H1 (cell line): ENCODE data around the gene UBR2. TPM values are rescaled to one million over a fixed set of nuclear protein-coding genes. Genes with fewer than 3 reads are reported as not detected.

Source experiments
- CTCF ChIA-PET: fragments of 300-600 bp; sonication (Branson Sonifier 250); formaldehyde crosslinking; loops from one replicate; lab custom pipeline; 2021; ENCODE audit not compliant: partially characterized antibody; lab: Charles Lee
- POLR2A ChIA-PET: fragments of 300-600 bp; sonication (Branson Sonifier 250); formaldehyde crosslinking; loops from one replicate; lab custom pipeline; 2021; ENCODE audit warnings: inconsistent platforms; ENCODE audit not compliant: partially characterized antibody; lab: Charles Lee
- DNase-seq, 2 experiments: peaks; one replicate each; pipeline versions ENCODE4 v3.0.0 to v3.0.0-alpha.2; 2010 to 2022; ENCODE audit warnings: low spot score in 2 of 2, low read depth in 1 of 2, mixed read lengths in 1 of 2
- FAIRE-seq: peaks from 2 replicates; lab custom pipeline; 2011; peaks lifted over from hg19 to GRCh38; lab: Jason Lieb, UNC
- H2AFZ ChIP-seq: 2 replicates; pipeline ENCODE4 v1.8.1; 2012; ENCODE audit warnings: low read length, inconsistent platforms
- H2AK5ac ChIP-seq: 2 replicates; pipeline ENCODE4 v1.6.1; 2013; ENCODE audit warnings: low read depth, low read length
- H2BK120ac ChIP-seq: replicated peaks from 2 replicates; pipeline ENCODE3; 2013; ENCODE audit warnings: low read depth, low read length, inconsistent platforms
- H2BK12ac ChIP-seq: 2 replicates; pipeline ENCODE4 v1.6.1; 2013; ENCODE audit warnings: low read depth, low read length
- H2BK15ac ChIP-seq: 2 replicates; pipeline ENCODE4 v1.6.1; 2013; ENCODE audit warnings: low read length
- H2BK20ac ChIP-seq: 2 replicates; pipeline ENCODE4 v1.6.1; 2013; ENCODE audit warnings: low read length
- H2BK5ac ChIP-seq: 2 replicates; pipeline ENCODE4 v1.6.1; 2013; ENCODE audit warnings: low read depth, low read length
- H3K14ac ChIP-seq: 2 replicates; pipeline ENCODE4 v1.6.1; 2013; ENCODE audit warnings: inconsistent platforms; ENCODE audit not compliant: insufficient read length
- H3K18ac ChIP-seq: 2 replicates; pipeline ENCODE4 v1.6.1; 2013; ENCODE audit warnings: low read length; ENCODE audit errors: extremely low read depth
- H3K23ac ChIP-seq: 2 replicates; pipeline ENCODE4 v1.6.1; 2013; ENCODE audit warnings: inconsistent platforms; ENCODE audit not compliant: insufficient read length
- H3K23me2 ChIP-seq: 2 replicates; pipeline ENCODE4 v1.6.1; 2013; ENCODE audit warnings: low read depth, low read length
- H3K27ac ChIP-seq: 2 replicates; pipeline ENCODE4 v1.6.1; 2011; ENCODE audit warnings: low read depth, low read length, inconsistent platforms
- H3K27me3 ChIP-seq, 4 experiments: replicated peaks in 1 of 4; 1 replicate in 1 of 4; 2 replicates in 3 of 4; pipeline versions ENCODE4 v1.6.1 to v1.8.1; 2011 to 2013; ENCODE audit warnings: low read length in 3 of 4, mild to moderate bottlenecking in 3 of 4, inconsistent platforms in 2 of 4, mixed read lengths in 2 of 4, moderate library complexity in 1 of 4; ENCODE audit not compliant: control insufficient read depth in 3 of 4, insufficient read depth in 3 of 4; ENCODE audit errors: extremely low read depth in 1 of 4
- H3K36me3 ChIP-seq, 4 experiments: 2 replicates each; pipeline versions ENCODE4 v1.6.1 to v1.8.1; 2011 to 2013; ENCODE audit warnings: mild to moderate bottlenecking in 4 of 4, low read length in 3 of 4, moderate library complexity in 2 of 4, control low read depth in 1 of 4, inconsistent platforms in 1 of 4; ENCODE audit not compliant: insufficient read depth in 4 of 4, control insufficient read depth in 2 of 4
- H3K4ac ChIP-seq: replicated peaks from 2 replicates; pipeline ENCODE3; 2013; ENCODE audit warnings: low read length, low read depth, mixed read lengths, inconsistent platforms; ENCODE audit not compliant: insufficient read length
- H3K4me1 ChIP-seq, 4 experiments: replicated peaks in 1 of 4; 1 replicate in 1 of 4; 2 replicates in 3 of 4; pipeline versions ENCODE4 v1.6.1 to v1.8.1; 2011 to 2013; ENCODE audit warnings: low read length in 3 of 4, inconsistent platforms in 2 of 4, mixed read lengths in 1 of 4; ENCODE audit not compliant: insufficient read depth in 4 of 4, control insufficient read depth in 3 of 4
- H3K4me2 ChIP-seq, 2 experiments: 2 replicates each; pipeline versions ENCODE4 v1.6.1 to v1.8.1; 2011 to 2013; ENCODE audit warnings: low read depth in 2 of 2, low read length in 2 of 2, control low read depth in 1 of 2, inconsistent platforms in 1 of 2, mild to moderate bottlenecking in 1 of 2; ENCODE audit not compliant: insufficient read depth in 1 of 2
- H3K4me3 ChIP-seq, 4 experiments: fragments of 200-600, 300-600 bp in 1 of 4; sonication (generic), shearing (Covaris generic), sonication (Bioruptor Twin) in 1 of 4; 2 replicates each; pipeline versions ENCODE4 v1.5.1 to v1.8.1; 2011 to 2016; ENCODE audit warnings: low read length in 4 of 4, low read depth in 3 of 4, control low read depth in 2 of 4, inconsistent platforms in 2 of 4, mild to moderate bottlenecking in 2 of 4, mixed read lengths in 1 of 4, moderate library complexity in 1 of 4; ENCODE audit not compliant: insufficient read depth in 2 of 4; ENCODE audit errors: extremely low read depth in 1 of 4
- H3K56ac ChIP-seq: replicated peaks from 2 replicates; pipeline ENCODE3; 2013; ENCODE audit warnings: low read depth, mild to moderate bottlenecking, mixed read lengths, low read length, inconsistent platforms; ENCODE audit not compliant: insufficient read length
- H3K79me1 ChIP-seq: 2 replicates; pipeline ENCODE4 v1.6.1; 2013; ENCODE audit warnings: low read depth, low read length, control low read depth
- H3K79me2 ChIP-seq, 2 experiments: 2 replicates each; pipeline versions ENCODE4 v1.6.1 to v1.8.1; 2012 to 2013; ENCODE audit warnings: low read length in 2 of 2, mild to moderate bottlenecking in 2 of 2, inconsistent platforms in 1 of 2; ENCODE audit not compliant: insufficient read depth in 2 of 2, control insufficient read depth in 1 of 2
- H3K9ac ChIP-seq, 4 experiments: replicated peaks in 1 of 4; 1 replicate in 1 of 4; 2 replicates in 3 of 4; pipeline versions ENCODE4 v1.6.1 to v1.8.1; 2011 to 2013; ENCODE audit warnings: low read depth in 3 of 4, low read length in 3 of 4, control low read depth in 2 of 4, mild to moderate bottlenecking in 2 of 4, moderate library complexity in 2 of 4, inconsistent platforms in 1 of 4; ENCODE audit errors: extremely low read depth in 1 of 4
- H3K9me3 ChIP-seq, 2 experiments: 2 replicates each; pipeline versions ENCODE4 v1.6.1 to v1.8.1; 2012 to 2013; ENCODE audit warnings: mild to moderate bottlenecking in 2 of 2, moderate library complexity in 2 of 2, control low read depth in 1 of 2, inconsistent platforms in 1 of 2, low read depth in 1 of 2, low read length in 1 of 2, mixed read lengths in 1 of 2; ENCODE audit not compliant: insufficient read depth in 2 of 2
- H4K20me1 ChIP-seq, 2 experiments: replicated peaks in 1 of 2; 2 replicates each; pipeline versions ENCODE3 to v1.8.1; 2011 to 2013; ENCODE audit warnings: inconsistent platforms in 2 of 2, low read length in 2 of 2, mild to moderate bottlenecking in 1 of 2; ENCODE audit not compliant: insufficient read depth in 2 of 2, control insufficient read depth in 1 of 2
- H4K5ac ChIP-seq: 2 replicates; pipeline ENCODE4 v1.6.1; 2013; ENCODE audit warnings: low read length, low read depth, mixed read lengths, inconsistent platforms; ENCODE audit not compliant: insufficient read length
- H4K8ac ChIP-seq: 2 replicates; pipeline ENCODE4 v1.8.0; 2013; ENCODE audit warnings: mild to moderate bottlenecking, moderate library complexity, low read length, inconsistent platforms; ENCODE audit not compliant: insufficient read depth; ENCODE audit errors: extremely low read depth
- H4K91ac ChIP-seq: replicated peaks from 2 replicates; pipeline ENCODE3; 2013; ENCODE audit warnings: low read length, mixed read lengths, inconsistent platforms; ENCODE audit not compliant: insufficient read length
- BCL11A ChIP-seq, 2 experiments: IDR thresholded peaks; one replicate each; pipeline ENCODE4 v1.6.1; 2011; ENCODE audit warnings: low read depth in 2 of 2, low read length in 2 of 2, mild to moderate bottlenecking in 2 of 2
- CTBP2 ChIP-seq: IDR thresholded peaks from 2 replicates; pipeline ENCODE4 v1.7.0; 2011; ENCODE audit warnings: borderline replicate concordance, mild to moderate bottlenecking, moderate library complexity, mixed read lengths, low read length; ENCODE audit not compliant: insufficient read depth, insufficient read length
- EP300 ChIP-seq, 2 experiments: IDR thresholded peaks; 1 replicate in 1 of 2; 2 replicates in 1 of 2; pipeline ENCODE4 v1.6.1; 2011 to 2012; ENCODE audit warnings: low read depth in 2 of 2, low read length in 2 of 2, mild to moderate bottlenecking in 2 of 2, borderline replicate concordance in 1 of 2, inconsistent platforms in 1 of 2, moderate library complexity in 1 of 2
- polyA plus RNA-seq, 7 experiments: library from polyadenylated mRNA; depleted of rRNA in 3 of 7; stranded (reverse) in 5 of 7; unstranded in 2 of 7; fragments of >200 nt in 5 of 7; fragments of 200-250 nt in 2 of 7; gene quantifications; 1 replicate in 5 of 7; 2 replicates in 1 of 7; 4 replicates in 1 of 7; pipeline versions ENCODE4 v1.2.1 to v1.2.3, GENCODE V29; 2011 to 2013; ENCODE audit warnings: missing spikeins in 2 of 7, mixed read lengths in 2 of 7
- total RNA-seq: library from RNA; stranded (reverse); fragmentation: NEBNext Ultra II Directional; extraction: Animal tissue kit (Norgen Biotek cat#: 25700); gene quantifications from 2 replicates; pipeline ENCODE4 v1.2.1, GENCODE V29; 2021
- TF ChIP-seq, protein P1 (sequence below), 3 experiments: IDR thresholded peaks; 1 replicate in 2 of 3; 2 replicates in 1 of 3; pipeline versions ENCODE4 v1.5.1 to v1.6.1; 2011; ENCODE audit warnings: low read length in 3 of 3, mild to moderate bottlenecking in 3 of 3, inconsistent platforms in 2 of 3, low read depth in 1 of 3, moderate library complexity in 1 of 3; ENCODE audit not compliant: insufficient read depth in 1 of 3; ENCODE audit errors: control extremely low read depth in 1 of 3
- TF ChIP-seq, protein P2 (sequence below): IDR thresholded peaks from 2 replicates; pipeline ENCODE4 v1.6.1; 2011; ENCODE audit warnings: low read depth, mild to moderate bottlenecking, low read length; ENCODE audit not compliant: insufficient read depth

The UBR2 gene
- total and polyA plus RNA-seq, 2 of the 8 experiments (the other 6 are each of a cell fraction or from before 2014, with no cell fraction given) = 6.5 to 19.5 TPM

GRCh38 chr6:42726026-42726425, 162.2 kb downstream of the UBR2 start:
- H3K56ac ChIP-seq = no peak overlapping the region
- FAIRE-seq (no peak), DNase-seq (no peak)
- no peak overlapping the region for H2BK12ac ChIP-seq
- no peak overlapping the region for H2BK5ac ChIP-seq
- POLR2A ChIA-PET = interaction anchor here (1.0 to 2.0 kb wide), 4 partner anchors 19 to 154 kb away, joined by 4 to 8 read pairs (median 5); partner anchors contain the start of genes RPL7L1 and TBCC
- no peak overlapping the region for H4K91ac ChIP-seq
- H3K18ac ChIP-seq = no peak overlapping the region
- H3K4me1 ChIP-seq = no peaks in the 10 kb centered on the region
- H4K5ac ChIP-seq = no peak overlapping the region
- no peaks in the 10 kb centered on the region for H3K27me3 ChIP-seq
- no peak overlapping the region for H2AK5ac ChIP-seq
- no peak overlapping the region for H2BK15ac ChIP-seq
- H3K27ac ChIP-seq = no peak overlapping the region
- H3K4me3 ChIP-seq = no peak overlapping the region
- no peak overlapping the region for H2BK120ac ChIP-seq
- H2BK20ac ChIP-seq = no peak overlapping the region
- no peak overlapping the region for H4K8ac ChIP-seq
- no peak overlapping the region for H3K9ac ChIP-seq
- no peaks in the 10 kb centered on the region for H3K79me2 ChIP-seq
- no peaks in the 10 kb centered on the region for H3K36me3 ChIP-seq
- no peaks in the 10 kb centered on the region for H3K23me2 ChIP-seq
- TF ChIP-seq, protein P1, sequence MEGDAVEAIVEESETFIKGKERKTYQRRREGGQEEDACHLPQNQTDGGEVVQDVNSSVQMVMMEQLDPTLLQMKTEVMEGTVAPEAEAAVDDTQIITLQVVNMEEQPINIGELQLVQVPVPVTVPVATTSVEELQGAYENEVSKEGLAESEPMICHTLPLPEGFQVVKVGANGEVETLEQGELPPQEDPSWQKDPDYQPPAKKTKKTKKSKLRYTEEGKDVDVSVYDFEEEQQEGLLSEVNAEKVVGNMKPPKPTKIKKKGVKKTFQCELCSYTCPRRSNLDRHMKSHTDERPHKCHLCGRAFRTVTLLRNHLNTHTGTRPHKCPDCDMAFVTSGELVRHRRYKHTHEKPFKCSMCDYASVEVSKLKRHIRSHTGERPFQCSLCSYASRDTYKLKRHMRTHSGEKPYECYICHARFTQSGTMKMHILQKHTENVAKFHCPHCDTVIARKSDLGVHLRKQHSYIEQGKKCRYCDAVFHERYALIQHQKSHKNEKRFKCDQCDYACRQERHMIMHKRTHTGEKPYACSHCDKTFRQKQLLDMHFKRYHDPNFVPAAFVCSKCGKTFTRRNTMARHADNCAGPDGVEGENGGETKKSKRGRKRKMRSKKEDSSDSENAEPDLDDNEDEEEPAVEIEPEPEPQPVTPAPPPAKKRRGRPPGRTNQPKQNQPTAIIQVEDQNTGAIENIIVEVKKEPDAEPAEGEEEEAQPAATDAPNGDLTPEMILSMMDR (IDR thresholded peaks at IDR 0.05; ENCODE audit: control extremely low read depth in 1 of 3, insufficient read depth in 1 of 3, low read depth in 1 of 3, low read length in 3 of 3) = no peak
- no peak for TF ChIP-seq CTBP2
- TF ChIP-seq, protein P2, sequence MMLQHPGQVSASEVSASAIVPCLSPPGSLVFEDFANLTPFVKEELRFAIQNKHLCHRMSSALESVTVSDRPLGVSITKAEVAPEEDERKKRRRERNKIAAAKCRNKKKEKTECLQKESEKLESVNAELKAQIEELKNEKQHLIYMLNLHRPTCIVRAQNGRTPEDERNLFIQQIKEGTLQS = no peak
- no peak for TF ChIP-seq EP300 (IDR thresholded peaks at IDR 0.05; ENCODE audit: borderline replicate concordance in 1 of 2, low read depth in 2 of 2, low read length in 2 of 2)
- TF ChIP-seq BCL11A (IDR thresholded peaks at IDR 0.05; ENCODE audit: low read depth in 2 of 2, low read length in 2 of 2) = no peak
- TF ChIP-seq, all 59 proteins: peak for 0
- Histone ChIP-seq H3K79me1 (no peaks in the 10 kb centered on the region), H3K4ac (no peak overlapping the region), H3K4me2 (no peak overlapping the region), H3K14ac (no peak overlapping the region), H4K20me1 (no peaks in the 10 kb centered on the region), H3K9me3 (no peaks in the 10 kb centered on the region), H3K23ac (no peak overlapping the region), H2AFZ (peak overlapping the region; percentile 54; the same call in 1 of the 2 replicates)
- CTCF ChIA-PET = interaction anchor here (0.5 to 7.5 kb wide), 37 partner anchors 9 to 299 kb away, joined by 3 to 87 read pairs (median 5); partner anchors contain the start of gene RPL7L1
